Right renal pelvis (tissue), 4 donors: ENCODE data around the gene SCAPER. TPM values are rescaled to one million over a fixed set of nuclear protein-coding genes. Genes with fewer than 3 reads are reported as not detected.
A peak's percentile ranks its signal among the peaks of the same experiment; 100 is the strongest.
"Not testable (repeated sequence)": the region's sequence is repeated elsewhere in the genome, so short reads cannot be mapped to it uniquely, and the experiment has no call there.

Source experiments
- DNase-seq, 4 donors: peaks; one replicate each; pipeline ENCODE4 v3.0.0-alpha.2; 2013; ENCODE audit warnings: low read depth in 4 of 4, low spot score in 3 of 4, missing footprints in 1 of 4
- polyA plus RNA-seq, 4 donors: library from polyadenylated mRNA; unstranded; fragments of 120-200 nt; gene quantifications; one replicate each; pipeline ENCODE4 v1.2.1, GENCODE V29; 2013; ENCODE audit not compliant: insufficient read length in 4 of 4

SCAPER gene
- polyA plus RNA-seq, 4 donors = 24.9 to 30.0 (median 28.0) TPM

- no peak for DNase-seq
Measured at GRCh38 chr15:76333309-76333708, 571.8 kb downstream of the SCAPER start.

GRCh38 chr15:76332796-76333195, 572.3 kb downstream of the SCAPER start:
- DNase-seq = no peak

- DNase-seq = no peak
Measured at GRCh38 chr15:76330080-76330680, 575.0 kb downstream of the SCAPER start.

- DNase-seq = no peak
Measured at GRCh38 chr15:76328958-76329357, 576.2 kb downstream of the SCAPER start.

GRCh38 chr15:76328106-76328696, 576.9 kb downstream of the SCAPER start:
- no peak for DNase-seq

GRCh38 chr15:76327191-76328105, 577.7 kb downstream of the SCAPER start:
- no peak for DNase-seq

- DNase-seq = no peak
Measured at GRCh38 chr15:76325704-76326103, 579.4 kb downstream of the SCAPER start.

GRCh38 chr15:76324066-76324465, 581.1 kb downstream of the SCAPER start:
- DNase-seq = no peak

GRCh38 chr15:76321602-76322001, 583.5 kb downstream of the SCAPER start:
- no peak for DNase-seq

- no peak for DNase-seq
Measured at GRCh38 chr15:76321171-76321570, 584.0 kb downstream of the SCAPER start.

- DNase-seq = no peak
Measured at GRCh38 chr15:76320012-76320411, 585.1 kb downstream of the SCAPER start.

GRCh38 chr15:76313731-76314130, 591.4 kb downstream of the SCAPER start:
- DNase-seq = no peak

- DNase-seq = not testable (repeated sequence)
Measured at GRCh38 chr15:76313175-76313567, 592.0 kb downstream of the SCAPER start.

- no peak for DNase-seq
Measured at GRCh38 chr15:76312540-76313174, 592.5 kb downstream of the SCAPER start.

- DNase-seq = peak; percentile 90 to 93 (median 91)
Measured at GRCh38 chr15:76311100-76311953, 593.8 kb downstream of the SCAPER start, which contains the start of gene ETFA. TSS of gene ETFA (minus strand) at chr15:76311469. CDS start at chr15:76311388, 81 bp downstream.

GRCh38 chr15:76310475-76311099, 594.6 kb downstream of the SCAPER start:
- DNase-seq = no peak

GRCh38 chr15:76309601-76310330, 595.4 kb downstream of the SCAPER start:
- no peak for DNase-seq

GRCh38 chr15:76303909-76304308, 601.2 kb downstream of the SCAPER start:
- no peak for DNase-seq

- DNase-seq = no peak
Measured at GRCh38 chr15:76299786-76300185, 605.4 kb downstream of the SCAPER start.
